Epithelial cell of proximal tubule (primary cell): ENCODE data around the gene ADARB2. TPM values are rescaled to one million over a fixed set of nuclear protein-coding genes. Genes with fewer than 3 reads are reported as not detected.

ENCODE experiments used
- DNase-seq: peaks from one replicate; pipeline ENCODE4 v3.0.0-alpha.2; 2011; ENCODE audit warnings: low read depth
- H3K4me3 ChIP-seq: 2 replicates; pipeline ENCODE4 v1.5.1; 2011; ENCODE audit warnings: low read depth, mild to moderate bottlenecking, low read length
- total RNA-seq: library from RNA; depleted of rRNA; stranded (reverse); fragments of >200 nt; gene quantifications from 2 replicates; pipeline ENCODE4 v1.2.3, GENCODE V29; 2015
- TF ChIP-seq, protein P1 (sequence below): conservative IDR thresholded peaks from 2 replicates; pipeline ENCODE4 v1.5.1; 2012; ENCODE audit warnings: low read depth, mild to moderate bottlenecking, low read length

Gene ADARB2
- total RNA-seq, 1 donor from 2014 or later = 0.63 TPM

DNA sequence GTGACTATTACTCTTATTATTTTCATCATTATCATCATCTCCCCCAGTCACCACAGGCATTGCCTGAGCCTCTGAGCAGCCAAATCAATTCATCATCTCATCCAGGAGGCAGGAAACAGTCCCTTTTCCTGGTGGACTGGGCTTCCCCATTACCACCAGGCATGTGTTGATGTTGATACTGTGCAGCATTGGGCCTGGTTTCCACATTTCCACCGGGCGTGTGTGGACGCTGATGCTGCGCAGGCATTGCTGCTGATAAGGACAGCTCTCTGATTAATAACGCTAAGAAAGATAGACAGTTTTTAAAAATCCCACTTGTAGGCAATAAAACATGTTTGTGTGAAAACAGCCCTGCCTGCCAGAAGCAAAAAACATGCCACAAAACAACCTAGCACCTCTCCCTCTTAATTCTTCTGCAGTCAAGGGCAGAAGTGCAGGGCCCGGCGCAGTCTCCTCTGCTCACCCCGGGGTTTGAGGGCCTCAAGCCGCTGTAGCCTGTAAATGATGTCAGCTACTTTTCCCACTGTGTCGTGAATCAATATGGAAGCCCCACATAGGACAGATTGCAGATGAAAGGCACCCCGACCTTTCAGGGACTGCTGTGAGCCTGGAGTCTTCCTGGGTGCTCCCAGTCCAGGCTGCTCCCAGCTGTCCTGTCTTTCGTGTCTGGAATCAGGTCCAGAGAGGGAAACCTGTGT, 465.1 kb downstream of the ADARB2 start:
- DNase-seq = no peak
- no peak overlapping the region for H3K4me3 ChIP-seq
- TF ChIP-seq, protein P1, sequence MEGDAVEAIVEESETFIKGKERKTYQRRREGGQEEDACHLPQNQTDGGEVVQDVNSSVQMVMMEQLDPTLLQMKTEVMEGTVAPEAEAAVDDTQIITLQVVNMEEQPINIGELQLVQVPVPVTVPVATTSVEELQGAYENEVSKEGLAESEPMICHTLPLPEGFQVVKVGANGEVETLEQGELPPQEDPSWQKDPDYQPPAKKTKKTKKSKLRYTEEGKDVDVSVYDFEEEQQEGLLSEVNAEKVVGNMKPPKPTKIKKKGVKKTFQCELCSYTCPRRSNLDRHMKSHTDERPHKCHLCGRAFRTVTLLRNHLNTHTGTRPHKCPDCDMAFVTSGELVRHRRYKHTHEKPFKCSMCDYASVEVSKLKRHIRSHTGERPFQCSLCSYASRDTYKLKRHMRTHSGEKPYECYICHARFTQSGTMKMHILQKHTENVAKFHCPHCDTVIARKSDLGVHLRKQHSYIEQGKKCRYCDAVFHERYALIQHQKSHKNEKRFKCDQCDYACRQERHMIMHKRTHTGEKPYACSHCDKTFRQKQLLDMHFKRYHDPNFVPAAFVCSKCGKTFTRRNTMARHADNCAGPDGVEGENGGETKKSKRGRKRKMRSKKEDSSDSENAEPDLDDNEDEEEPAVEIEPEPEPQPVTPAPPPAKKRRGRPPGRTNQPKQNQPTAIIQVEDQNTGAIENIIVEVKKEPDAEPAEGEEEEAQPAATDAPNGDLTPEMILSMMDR = no peak

DNA sequence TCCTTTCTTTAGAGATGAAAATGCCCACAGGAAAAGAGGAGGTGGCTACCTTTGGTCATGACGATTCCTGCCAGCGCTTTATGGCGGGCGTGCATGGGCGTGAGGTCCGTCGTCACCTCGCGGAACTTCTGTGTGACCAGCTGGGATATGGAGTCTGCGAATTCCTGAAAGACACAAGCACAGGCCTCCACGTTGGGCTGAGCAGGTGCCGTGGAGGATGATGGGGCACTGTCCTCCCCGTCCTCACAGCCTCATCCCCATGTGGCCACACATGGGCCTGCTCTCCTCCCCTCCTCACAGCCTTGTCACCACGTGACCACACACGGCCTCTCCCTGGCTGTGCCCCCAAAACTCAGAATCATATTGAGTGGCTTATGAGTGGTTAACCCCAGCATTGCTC, 466.4 kb downstream of the ADARB2 start:
- TF ChIP-seq, protein P1 = no peak
- H3K4me3 ChIP-seq = no peak overlapping the region
- no peak for DNase-seq

DNA sequence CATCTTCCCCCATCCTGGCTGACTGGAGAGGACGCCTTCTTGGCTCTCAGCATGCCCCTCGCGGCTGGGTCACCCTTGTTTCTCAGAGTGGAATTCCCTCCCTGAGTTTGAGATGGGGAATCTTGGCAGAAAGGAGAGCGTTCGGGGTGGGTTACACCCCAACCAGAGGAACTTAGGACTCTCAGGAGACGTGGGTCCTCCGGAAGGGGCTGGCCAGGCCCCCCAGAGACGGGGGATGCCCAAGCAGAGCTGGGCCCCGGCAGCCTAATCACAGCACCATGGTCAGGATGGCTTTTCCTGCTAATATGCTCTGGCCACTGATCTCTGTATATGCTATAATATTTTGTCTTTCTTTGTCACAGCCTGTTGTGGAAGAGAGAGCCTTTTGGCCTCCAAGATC, 466.8 kb downstream of the ADARB2 start:
- no peak overlapping the region for H3K4me3 ChIP-seq
- DNase-seq = no peak
- TF ChIP-seq, protein P1 = no peak

DNA sequence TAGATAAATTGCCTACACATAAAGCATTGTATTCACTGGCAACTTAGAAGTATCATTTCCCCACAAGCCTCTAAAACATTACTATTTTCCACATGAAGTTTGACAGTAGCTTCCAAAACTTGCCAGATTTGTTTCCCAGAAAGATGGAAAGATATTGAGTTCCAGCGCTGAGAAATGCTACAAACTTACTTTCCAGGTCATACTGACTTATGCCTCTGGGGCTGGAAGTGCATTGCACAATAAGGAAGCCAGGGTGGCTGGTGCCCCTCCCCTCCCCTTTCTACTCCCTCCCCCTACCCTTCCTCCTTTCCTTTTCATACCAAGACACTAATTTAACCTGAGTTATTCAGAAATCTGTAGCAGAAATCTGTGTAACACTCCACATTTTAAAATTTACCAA, 468.5 kb downstream of the ADARB2 start:
- TF ChIP-seq, protein P1 = no peak
- no peak for DNase-seq
- no peak overlapping the region for H3K4me3 ChIP-seq

DNA sequence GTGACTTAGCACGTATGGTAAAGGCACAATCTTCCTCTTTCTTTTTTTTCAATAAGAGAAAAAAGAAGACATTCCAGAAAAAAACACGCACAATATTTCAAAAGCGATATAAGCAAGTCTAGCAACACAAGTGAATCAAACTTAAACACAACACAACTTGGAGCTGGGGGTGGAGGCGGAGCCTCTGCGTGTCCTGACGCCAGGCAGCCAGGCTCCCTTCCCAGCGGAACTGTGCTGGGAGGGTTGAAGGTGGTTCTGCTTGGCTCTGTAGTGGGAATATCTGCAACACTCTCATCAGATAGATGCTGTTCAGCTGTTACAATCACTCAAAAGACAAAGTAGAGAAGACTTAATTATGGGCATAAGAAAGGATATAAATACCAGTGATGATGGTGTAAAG, 469.8 kb downstream of the ADARB2 start:
- TF ChIP-seq, protein P1 = no peak
- no peak for DNase-seq
- no peak overlapping the region for H3K4me3 ChIP-seq

DNA sequence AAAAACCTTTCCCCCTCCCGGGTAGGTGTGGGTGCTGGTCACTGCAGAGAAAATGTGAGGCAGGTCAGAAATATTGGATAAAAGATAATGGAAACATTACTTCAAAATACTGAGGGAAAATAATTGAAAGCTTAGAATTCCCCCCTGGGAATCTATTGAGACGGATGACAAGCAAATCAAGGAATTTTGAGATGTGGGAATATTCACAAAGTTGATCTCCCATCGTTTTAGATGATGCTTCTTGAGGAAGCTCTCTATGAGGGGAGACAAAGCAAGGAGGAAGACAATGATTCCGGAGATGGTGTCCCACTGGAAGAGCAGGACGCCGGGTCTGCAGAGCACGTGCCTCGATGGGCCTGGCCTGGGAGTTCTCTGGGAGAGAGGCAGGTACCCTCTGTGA, 470.2 kb downstream of the ADARB2 start:
- TF ChIP-seq, protein P1 = no peak
- no peak for DNase-seq
- H3K4me3 ChIP-seq = no peak overlapping the region
